GM13977 (cell line): ENCODE data around the gene RUFY4.

Experiments
- DNase-seq: peaks from one replicate; pipeline ENCODE4 v3.0.0; 2012; ENCODE audit warnings: low spot score
- in situ Hi-C: fragments of 300-500 bp; cut with MboI; formaldehyde crosslinking; loops from one replicate; pipeline ENCODE4 v1.12.0; 2022; ENCODE audit warnings: low sequenced_read_pairs, low pct_unique_long_range_greater_than_20kb, mixed read lengths, inconsistent platforms; ENCODE audit not compliant: unreplicated experiment
- TF ChIP-seq, protein P1 (sequence below): IDR thresholded peaks from 2 replicates; pipeline ENCODE4 v1.5.1; 2012; ENCODE audit warnings: mild to moderate bottlenecking, control low read depth; ENCODE audit not compliant: insufficient read depth; ENCODE audit errors: extremely low read depth, missing control alignments

RUFY4 gene

DNA sequence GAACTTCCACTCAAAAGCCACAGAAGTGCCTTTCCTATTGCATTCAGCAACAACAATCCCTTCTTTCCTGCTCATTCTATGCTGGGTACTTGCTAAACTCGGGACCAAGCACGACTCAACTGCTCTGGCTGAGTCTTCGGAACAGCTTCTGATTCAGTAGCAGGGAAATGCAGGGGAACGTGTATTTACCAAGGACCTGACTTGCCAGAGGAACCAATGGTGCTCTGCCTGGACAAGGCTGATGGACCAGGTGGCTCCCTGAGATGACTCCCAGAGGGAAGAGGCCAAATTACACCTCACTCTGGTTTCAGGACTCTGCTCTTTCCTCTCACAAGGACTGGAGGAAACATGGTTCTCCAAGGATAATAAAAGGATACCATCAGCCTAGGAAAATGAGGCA is 69.0 kb downstream of the RUFY4 start:
- no peak for DNase-seq
- TF ChIP-seq, protein P1, sequence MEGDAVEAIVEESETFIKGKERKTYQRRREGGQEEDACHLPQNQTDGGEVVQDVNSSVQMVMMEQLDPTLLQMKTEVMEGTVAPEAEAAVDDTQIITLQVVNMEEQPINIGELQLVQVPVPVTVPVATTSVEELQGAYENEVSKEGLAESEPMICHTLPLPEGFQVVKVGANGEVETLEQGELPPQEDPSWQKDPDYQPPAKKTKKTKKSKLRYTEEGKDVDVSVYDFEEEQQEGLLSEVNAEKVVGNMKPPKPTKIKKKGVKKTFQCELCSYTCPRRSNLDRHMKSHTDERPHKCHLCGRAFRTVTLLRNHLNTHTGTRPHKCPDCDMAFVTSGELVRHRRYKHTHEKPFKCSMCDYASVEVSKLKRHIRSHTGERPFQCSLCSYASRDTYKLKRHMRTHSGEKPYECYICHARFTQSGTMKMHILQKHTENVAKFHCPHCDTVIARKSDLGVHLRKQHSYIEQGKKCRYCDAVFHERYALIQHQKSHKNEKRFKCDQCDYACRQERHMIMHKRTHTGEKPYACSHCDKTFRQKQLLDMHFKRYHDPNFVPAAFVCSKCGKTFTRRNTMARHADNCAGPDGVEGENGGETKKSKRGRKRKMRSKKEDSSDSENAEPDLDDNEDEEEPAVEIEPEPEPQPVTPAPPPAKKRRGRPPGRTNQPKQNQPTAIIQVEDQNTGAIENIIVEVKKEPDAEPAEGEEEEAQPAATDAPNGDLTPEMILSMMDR: no peak
- in situ Hi-C loops: no loop called here
